ENCODE results near the gene NUP62.

The NUP62 gene

GRCh38 chr19:49880162-49880869, 49.0 kb downstream of the NUP62 start:
- DNase-seq: no peak

DNA sequence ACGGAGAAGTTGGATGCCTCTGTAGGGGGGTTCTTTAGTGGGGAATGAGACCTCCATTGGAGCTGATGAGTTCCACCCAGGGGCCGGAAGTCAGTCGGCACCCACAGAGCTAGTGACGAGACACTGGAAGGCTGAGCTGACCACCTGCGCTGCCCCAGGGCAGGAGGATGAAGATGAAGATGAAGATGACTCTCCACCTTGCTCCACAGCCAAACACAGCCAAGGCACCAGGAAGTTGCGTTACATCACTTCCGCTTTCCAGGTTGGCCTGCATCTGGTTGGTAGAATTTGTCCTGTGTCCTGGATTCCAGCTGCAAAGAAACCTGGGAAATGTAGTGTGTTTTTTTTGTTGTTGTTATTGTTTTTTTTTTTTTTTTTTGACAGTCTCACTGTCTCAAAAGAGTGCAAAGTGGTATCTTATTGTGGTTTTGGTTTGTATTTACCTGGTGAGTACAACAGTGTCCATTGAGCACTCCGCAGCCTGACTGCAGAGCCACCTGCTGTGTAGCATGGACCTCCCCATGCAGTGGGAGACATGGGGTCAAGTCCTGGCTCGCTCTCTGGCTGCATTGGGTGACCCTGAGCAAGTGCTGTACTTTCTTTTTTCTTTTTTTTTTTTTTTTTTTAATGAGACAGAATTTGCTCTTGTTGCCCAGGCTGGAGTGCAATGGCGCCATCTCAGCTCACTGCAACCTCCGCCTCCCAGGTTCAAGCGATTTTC, 49.9 kb downstream of the NUP62 start:
- DNase-seq: no peak

DNA sequence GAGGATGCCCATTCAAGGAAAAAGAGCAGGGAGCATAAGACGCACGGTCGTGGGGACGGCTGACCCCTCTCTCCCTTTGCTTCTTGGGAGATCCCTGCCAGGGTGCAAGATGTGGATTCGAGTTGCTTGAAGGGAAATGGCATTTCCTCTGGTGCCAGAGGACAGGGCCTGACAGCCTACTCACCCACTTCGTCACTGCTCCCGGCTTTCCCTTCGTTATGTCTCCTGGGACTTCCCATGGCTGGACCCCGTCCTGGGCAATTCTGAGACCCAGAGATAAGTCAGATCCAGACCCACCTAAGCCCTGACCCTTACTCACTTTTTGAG, 50.6 kb downstream of the NUP62 start:
- DNase-seq: no peak

DNA sequence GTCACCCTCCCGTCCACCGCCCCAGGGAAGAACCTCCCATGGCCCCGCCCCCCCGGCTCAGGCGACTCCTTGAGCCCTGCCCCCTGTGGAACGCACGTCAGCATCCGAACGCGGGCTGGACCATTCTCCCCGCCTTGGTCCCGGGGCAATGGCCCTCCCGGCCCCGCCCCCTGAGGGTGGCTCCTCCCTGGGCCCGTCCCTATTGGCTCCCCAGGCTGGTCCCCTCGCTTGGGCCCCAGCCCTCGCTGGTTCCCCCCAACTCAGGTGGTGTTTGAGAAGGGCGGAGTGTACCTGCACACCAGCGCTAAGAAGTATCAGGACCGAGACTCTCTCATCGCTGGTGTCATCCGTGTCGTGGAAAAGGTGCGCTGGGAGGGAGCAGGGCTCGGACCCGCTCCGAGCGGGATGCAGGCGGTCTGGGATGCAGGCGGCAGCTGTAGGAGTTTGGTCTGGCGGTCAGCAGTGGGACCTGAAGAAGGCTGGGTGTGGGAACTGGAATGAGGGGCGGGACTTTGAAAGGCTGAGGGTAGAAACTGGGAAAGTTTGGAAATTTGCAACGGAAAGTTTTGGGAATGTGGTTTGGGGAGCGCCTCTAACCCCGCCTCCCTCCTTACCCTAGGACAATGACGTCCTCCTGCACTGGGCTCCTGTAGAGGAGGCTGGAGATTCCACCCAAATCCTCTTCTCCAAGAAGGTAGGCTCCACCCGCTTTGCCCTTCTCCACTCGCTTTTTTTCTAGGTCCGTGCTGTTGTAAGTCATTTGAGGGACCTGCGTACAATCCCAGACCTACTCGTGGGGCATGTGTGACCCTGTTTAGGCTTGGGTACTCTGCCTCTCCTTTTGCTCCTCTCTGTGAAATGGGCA, 51.2 kb downstream of the NUP62 start:
- DNase-seq: peak; percentile 98

GRCh38 chr19:49877020-49877878, 52.1 kb downstream of the NUP62 start, which contains the start of the genes AKT1S1 and TBC1D17:
Gene AKT1S1, minus strand, starts transcription at chr19:49877355. Its CDS starts 4,060 bp downstream, at chr19:49873295.
Gene TBC1D17, plus strand, starts transcription at chr19:49877702. Its CDS starts 22 bp downstream, at chr19:49877724.
- DNase-seq: peak; percentile 98

DNA sequence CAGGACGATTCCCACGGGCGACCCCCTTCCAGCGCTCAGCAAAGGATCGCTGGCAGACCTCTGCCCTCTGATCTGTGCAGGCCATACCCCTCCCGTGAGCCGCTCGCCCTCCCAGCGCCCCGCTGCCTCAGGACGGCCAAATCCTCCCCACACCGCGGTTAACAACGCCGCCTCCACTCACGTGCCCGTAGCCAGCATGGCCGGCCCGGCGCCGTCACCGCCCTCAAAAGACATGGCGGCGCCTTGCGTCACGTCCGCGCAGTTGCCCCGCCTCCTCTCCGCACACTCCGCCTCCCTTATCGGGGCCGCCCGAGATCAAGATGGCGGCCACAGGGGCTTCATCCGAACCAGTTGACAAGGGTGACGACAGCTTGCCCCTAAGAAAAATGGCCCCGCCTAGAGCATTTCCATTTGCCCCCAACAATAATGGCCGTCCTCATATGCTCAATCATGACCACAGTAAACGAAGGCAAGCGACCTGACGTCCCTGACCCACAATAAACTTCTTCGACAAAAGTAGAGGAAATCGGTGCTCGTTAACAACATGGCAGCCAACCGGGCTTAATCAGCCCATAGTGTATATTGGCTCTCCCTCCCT, 52.8 kb downstream of the NUP62 start:
- DNase-seq: peak; percentile 95

- DNase-seq: peak; percentile 32
These were observed 53.4 kb downstream of the NUP62 start for GRCh38 chr19:49875857-49876421.

- DNase-seq: no peak
These were observed 54.1 kb downstream of the NUP62 start for GRCh38 chr19:49875177-49875576.

DNA sequence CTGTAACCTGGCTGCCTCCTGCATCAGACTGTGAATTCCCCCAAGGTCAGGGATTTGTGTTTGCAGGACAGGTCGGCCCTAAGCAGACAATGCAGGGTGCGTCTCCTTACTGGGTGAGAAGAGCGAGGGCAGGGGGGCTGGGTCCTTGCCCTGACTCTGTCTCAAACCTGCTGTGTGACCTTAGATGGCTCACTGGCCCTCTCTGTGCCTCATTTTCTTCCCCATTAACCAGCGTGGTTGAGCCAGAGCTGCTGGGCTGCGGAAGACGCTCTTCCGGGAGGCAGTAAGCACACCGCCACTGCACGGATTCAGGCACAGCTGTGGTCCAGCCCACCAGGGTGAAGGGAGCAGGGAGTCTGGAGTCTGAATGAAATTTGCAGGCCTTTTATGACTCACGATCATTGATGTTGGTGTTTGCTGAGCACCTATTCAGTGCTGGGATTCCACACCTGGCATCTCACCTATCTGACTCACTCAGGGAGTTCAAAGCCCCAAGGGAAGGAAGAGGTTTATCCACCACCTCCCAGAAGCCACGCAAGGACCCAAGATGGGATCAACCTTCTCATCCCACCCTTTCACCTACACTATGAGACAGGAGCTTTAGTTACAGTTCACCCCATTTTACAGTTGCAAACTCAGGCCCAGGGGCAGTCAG, 54.7 kb downstream of the NUP62 start:
- DNase-seq: no peak

- no peak for DNase-seq
These were observed 55.5 kb downstream of the NUP62 start for GRCh38 chr19:49873834-49874233.

GRCh38 chr19:49873129-49873521, 56.2 kb downstream of the NUP62 start:
- no peak for DNase-seq

GRCh38 chr19:49872245-49873128, 56.8 kb downstream of the NUP62 start:
- DNase-seq: no peak

- DNase-seq: no peak
These were observed 57.8 kb downstream of the NUP62 start for GRCh38 chr19:49871349-49871985.

- no peak for DNase-seq
These were observed 58.9 kb downstream of the NUP62 start for GRCh38 chr19:49870309-49870901.

GRCh38 chr19:49869484-49870308, 59.6 kb downstream of the NUP62 start:
- DNase-seq: peak; percentile 86

- DNase-seq: no peak
These were observed 60.3 kb downstream of the NUP62 start for GRCh38 chr19:49869009-49869483.

DNA sequence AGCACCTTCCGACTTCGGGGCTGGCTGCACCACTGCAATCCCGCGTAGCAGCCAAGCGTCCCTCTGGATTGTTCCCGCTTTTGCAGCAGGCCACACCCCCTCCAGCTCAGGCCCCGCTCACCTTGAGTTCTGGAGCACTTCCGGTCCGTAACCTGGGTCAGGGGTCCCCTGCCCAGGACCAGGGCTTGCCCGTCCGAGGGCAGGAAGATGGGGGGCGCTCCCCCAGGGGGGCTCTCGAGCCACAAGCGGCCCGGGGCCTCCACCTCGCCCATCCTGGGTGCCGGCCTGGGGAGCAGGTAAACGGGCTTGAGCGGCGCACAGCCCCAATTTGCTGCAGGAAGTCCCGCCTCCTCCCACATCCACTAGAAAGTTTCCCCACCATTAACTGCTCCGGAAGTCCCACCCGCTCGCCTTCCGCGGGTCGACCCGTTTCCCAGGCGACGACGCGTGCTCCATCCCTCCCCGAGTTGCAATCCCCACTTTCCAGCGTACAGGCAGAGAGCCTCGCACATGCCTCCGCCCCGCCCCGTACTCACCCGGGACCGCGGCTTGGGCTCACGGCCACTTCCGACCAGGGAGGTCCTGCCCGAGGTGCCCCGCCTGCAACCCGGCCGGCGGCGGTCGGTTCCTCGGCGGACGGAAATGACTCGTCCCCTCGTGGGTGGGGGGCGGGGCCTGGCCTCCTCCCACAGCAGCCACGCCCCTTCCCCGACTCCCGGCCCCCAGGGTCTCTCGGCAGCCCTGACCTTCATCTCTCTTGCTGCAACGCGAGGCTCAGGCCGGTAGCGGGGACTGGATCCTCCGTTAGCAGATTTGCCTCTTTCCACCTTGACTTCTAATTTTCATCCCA, 62.1 kb downstream of the NUP62 start, which contains the start of gene PNKP:
Gene PNKP (minus strand): TSS at position 644 of the 850 bp plus-strand sequence. CDS start 372 bp downstream, at position 272.
- DNase-seq: peak; percentile 75

All from effector CD4-positive, alpha-beta T cell (primary cell).